Keratinocyte (primary cell): ENCODE measurements around the gene CXCL12. TPM values are rescaled to one million over a fixed set of nuclear protein-coding genes. Genes with fewer than 3 reads are reported as not detected.

Experiments used
- DNase-seq: peaks from one replicate; pipeline ENCODE4 v3.0.0-alpha.2; 2011; ENCODE audit warnings: low read depth, missing footprints, low spot score
- FAIRE-seq: peaks from 2 replicates; lab custom pipeline; 2011; peaks lifted over from hg19 to GRCh38; lab: Jason Lieb, UNC
- H2AFZ ChIP-seq: 2 replicates; pipeline ENCODE4 v1.6.0; 2012; ENCODE audit warnings: low read length, control low read depth, inconsistent platforms; ENCODE audit not compliant: control insufficient read depth
- H3K27ac ChIP-seq: 2 replicates; pipeline ENCODE4 v1.5.1; 2011; ENCODE audit warnings: low read length; ENCODE audit not compliant: control insufficient read depth, insufficient read depth
- H3K27me3 ChIP-seq: 3 replicates; pipeline ENCODE4 v1.6.0; 2011; ENCODE audit warnings: low read length; ENCODE audit not compliant: control insufficient read depth, insufficient read depth; ENCODE audit errors: extremely low read depth
- H3K36me3 ChIP-seq, 2 experiments: 2 replicates in 1 of 2; 3 replicates in 1 of 2; pipeline ENCODE4 v1.5.1; 2011; ENCODE audit warnings: low read length in 2 of 2, mild to moderate bottlenecking in 1 of 2; ENCODE audit not compliant: control insufficient read depth in 2 of 2, insufficient read depth in 2 of 2; ENCODE audit errors: extremely low read depth in 1 of 2
- H3K4me1 ChIP-seq: 3 replicates; pipeline ENCODE4 v1.5.1; 2011; ENCODE audit warnings: low read length; ENCODE audit not compliant: control insufficient read depth, insufficient read depth; ENCODE audit errors: extremely low read depth
- H3K4me2 ChIP-seq: 3 replicates; pipeline ENCODE4 v1.6.0; 2011; ENCODE audit warnings: low read depth, low read length; ENCODE audit not compliant: control insufficient read depth, insufficient read depth; ENCODE audit errors: extremely low read depth
- H3K4me3 ChIP-seq, 3 experiments: fragments of 200-600 bp in 1 of 3; sonication (generic) in 1 of 3; 2 replicates in 2 of 3; 3 replicates in 1 of 3; pipeline ENCODE4 v1.5.1; 2011 to 2016; ENCODE audit warnings: low read length in 3 of 3, mild to moderate bottlenecking in 3 of 3, control low read depth in 2 of 3, inconsistent platforms in 1 of 3, low read depth in 1 of 3, mixed read lengths in 1 of 3, mixed run types in 1 of 3, moderate library complexity in 1 of 3; ENCODE audit not compliant: control insufficient read depth in 2 of 3, insufficient read depth in 2 of 3; ENCODE audit errors: extremely low read depth in 1 of 3
- H3K79me2 ChIP-seq: 2 replicates; pipeline ENCODE4 v1.6.0; 2012; ENCODE audit warnings: low read length; ENCODE audit not compliant: control insufficient read depth, insufficient read depth
- H3K9ac ChIP-seq: 3 replicates; pipeline ENCODE4 v1.6.0; 2011; ENCODE audit warnings: low read length; ENCODE audit not compliant: control insufficient read depth, insufficient read depth; ENCODE audit errors: extremely low read depth
- H3K9me1 ChIP-seq: 3 replicates; pipeline ENCODE4 v1.6.0; 2011; ENCODE audit warnings: low read length; ENCODE audit not compliant: control insufficient read depth, insufficient read depth; ENCODE audit errors: extremely low read depth
- H3K9me3 ChIP-seq: 2 replicates; pipeline ENCODE4 v1.5.1; 2012; ENCODE audit warnings: low read depth, low read length; ENCODE audit not compliant: control insufficient read depth
- H4K20me1 ChIP-seq: 3 replicates; pipeline ENCODE4 v1.6.0; 2011; ENCODE audit warnings: low read length; ENCODE audit not compliant: control insufficient read depth, insufficient read depth; ENCODE audit errors: extremely low read depth
- CTCF ChIP-seq, 3 experiments: IDR thresholded peaks in 1 of 3; conservative IDR thresholded peaks in 1 of 3; optimal IDR thresholded peaks in 1 of 3; 2 replicates in 2 of 3; 3 replicates in 1 of 3; pipeline versions ENCODE3 to v1.5.1; 2011; ENCODE audit warnings: low read length in 3 of 3, mild to moderate bottlenecking in 3 of 3, moderate library complexity in 2 of 3, control low read depth in 1 of 3, inconsistent platforms in 1 of 3; ENCODE audit not compliant: insufficient read depth in 2 of 3; ENCODE audit errors: extremely low read depth in 1 of 3
- EZH2 ChIP-seq: IDR thresholded peaks from one replicate; pipeline ENCODE4 v1.6.1; 2012; ENCODE audit warnings: inconsistent platforms, mild to moderate bottlenecking, low read length, moderate library complexity
- dilution Hi-C: fragments of 300-500 bp; cut with MboI; formaldehyde crosslinking; loops from one replicate; pipeline ENCODE4 v1.7.0; 2020; ENCODE audit warnings: low sequenced_read_pairs; ENCODE audit not compliant: extremely low pct_ligation_motif_present
- polyA plus RNA-seq, 5 experiments: library from polyadenylated mRNA; depleted of rRNA in 3 of 5; stranded (reverse) in 3 of 5; stranded (forward) in 1 of 5; unstranded in 1 of 5; fragments of >200 nt; gene quantifications; 1 replicate in 1 of 5; 2 replicates in 3 of 5; 3 replicates in 1 of 5; pipeline versions ENCODE4 v1.2.1 to v1.2.3, GENCODE V29; 2011 to 2012; ENCODE audit warnings: missing spikeins in 2 of 5, low read depth in 1 of 5, low replicate concordance in 1 of 5

CXCL12 gene
- polyA plus RNA-seq, 1 donor (not counting 4 experiments of a cell fraction or from before 2014, with no cell fraction given): not detected

- H3K9ac ChIP-seq: no peak overlapping the region
- no peaks in the 10 kb centered on the region for H3K4me1 ChIP-seq
- dilution Hi-C loops: no loop called here
- no peaks in the 10 kb centered on the region for H3K36me3 ChIP-seq
- H3K4me3 ChIP-seq: no peak overlapping the region
- DNase-seq (no peak), FAIRE-seq (no peak)
- H3K4me2 ChIP-seq: no peak overlapping the region
- H3K79me2 ChIP-seq: no peaks in the 10 kb centered on the region
- H3K9me1 ChIP-seq: no peaks in the 10 kb centered on the region
- no peak overlapping the region for H2AFZ ChIP-seq
- H3K27me3 ChIP-seq: no peaks in the 10 kb centered on the region
- no peaks in the 10 kb centered on the region for H3K9me3 ChIP-seq
- no peaks in the 10 kb centered on the region for H4K20me1 ChIP-seq
- no peak for TF ChIP-seq EZH2
- TF ChIP-seq CTCF (optimal IDR thresholded peaks at IDR 0.05 in 1 of 3, IDR thresholded peaks at IDR 0.05 in 1 of 3, conservative IDR thresholded peaks at IDR 0.05 in 1 of 3; ENCODE audit: extremely low read depth in 1 of 3, insufficient read depth in 2 of 3, low read length in 3 of 3): no peak
- no peak overlapping the region for H3K27ac ChIP-seq
Observed at GRCh38 chr10:44330431-44330830, 54.5 kb downstream of the CXCL12 start.

GRCh38 chr10:44327461-44327860 is 57.4 kb downstream of the CXCL12 start:
- no peaks in the 10 kb centered on the region for H3K9me3 ChIP-seq
- FAIRE-seq (no peak), DNase-seq (no peak)
- H3K79me2 ChIP-seq: no peaks in the 10 kb centered on the region
- H3K4me1 ChIP-seq: no peaks in the 10 kb centered on the region
- H3K4me2 ChIP-seq: no peak overlapping the region
- H3K9ac ChIP-seq: no peak overlapping the region
- dilution Hi-C loops: no loop called here
- H3K4me3 ChIP-seq: no peak overlapping the region
- H3K36me3 ChIP-seq: no peaks in the 10 kb centered on the region
- H3K27ac ChIP-seq: no peak overlapping the region
- H2AFZ ChIP-seq: no peak overlapping the region
- no peaks in the 10 kb centered on the region for H3K27me3 ChIP-seq
- TF ChIP-seq EZH2 (no peak), CTCF (optimal IDR thresholded peaks at IDR 0.05 in 1 of 3, IDR thresholded peaks at IDR 0.05 in 1 of 3, conservative IDR thresholded peaks at IDR 0.05 in 1 of 3; ENCODE audit: extremely low read depth in 1 of 3, insufficient read depth in 2 of 3, low read length in 3 of 3) (no peak)
- H3K9me1 ChIP-seq: no peaks in the 10 kb centered on the region
- no peaks in the 10 kb centered on the region for H4K20me1 ChIP-seq
